Erythroblast (primary cell): Measurements from ENCODE around the gene UBL4A.

Experiments
- GATA1 ChIP-seq: IDR thresholded peaks from 2 replicates; pipeline ENCODE4 v1.6.1; 2011; ENCODE audit warnings: low read depth, mild to moderate bottlenecking, control low read depth, low read length, moderate library complexity
- POLR2A ChIP-seq: IDR thresholded peaks from 2 replicates; pipeline ENCODE4 v1.6.1; 2011; ENCODE audit warnings: mild to moderate bottlenecking, low read length

DNA sequence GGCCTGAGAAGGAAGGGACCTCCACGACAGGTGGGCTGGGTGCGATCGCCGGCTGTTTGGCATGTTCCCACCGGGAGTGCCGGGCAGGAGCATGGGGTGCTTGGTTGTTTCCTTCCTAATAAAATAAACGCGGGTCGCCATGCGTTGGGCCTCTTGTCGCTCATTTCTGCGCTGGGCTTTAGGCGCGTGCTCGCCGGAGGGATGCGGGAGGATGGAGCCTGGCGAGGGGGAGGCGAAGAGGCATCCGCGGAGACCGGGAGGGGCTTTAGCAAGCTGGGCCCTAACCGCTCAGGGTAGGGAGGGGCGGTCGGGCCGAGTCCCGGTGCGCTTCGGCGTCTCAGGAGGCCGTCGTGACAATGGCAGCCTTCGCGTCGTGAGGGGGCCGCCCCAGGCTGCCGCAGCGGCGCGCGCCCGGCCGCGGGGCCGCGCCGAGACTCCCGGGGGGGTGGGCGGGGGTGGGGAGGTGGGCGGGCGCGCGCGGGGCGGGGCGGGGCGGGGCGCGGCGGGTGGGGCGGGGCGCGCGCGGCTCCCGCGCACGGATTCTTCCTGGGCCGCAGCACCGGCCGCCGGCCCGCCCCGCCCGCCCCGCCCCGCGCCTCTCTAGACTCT, 49.9 kb downstream of the UBL4A start:
- TF ChIP-seq POLR2A (no peak), GATA1 (no peak)
